Fibroblast of peridontal ligament (primary cell): Measurements from ENCODE around the gene PCNX1.
"Not testable (repeated sequence)": the region's sequence is repeated elsewhere in the genome, so short reads cannot be mapped to it uniquely, and the experiment has no call there.

Source experiments
- DNase-seq: peaks from one replicate; pipeline ENCODE4 v3.0.0-alpha.2; 2010; ENCODE audit errors: extremely low read depth

PCNX1 gene

GRCh38 chr14:70907176-70907995, at the start of gene PCNX1:
Gene PCNX1 (plus strand): TSS chr14:70907459. CDS start chr14:70907851, 392 bp downstream.
- peak; percentile 74 for DNase-seq

GRCh38 chr14:70857496-70857890, 49.8 kb upstream of the PCNX1 start:
- no peak for DNase-seq

GRCh38 chr14:70858641-70859040, 48.6 kb upstream of the PCNX1 start:
- no peak for DNase-seq

GRCh38 chr14:70866992-70867391, 40.3 kb upstream of the PCNX1 start:
- DNase-seq = not testable (repeated sequence)

- no peak for DNase-seq
Observed at GRCh38 chr14:70871001-70871400, 36.3 kb upstream of the PCNX1 start.

- DNase-seq = no peak
Observed at GRCh38 chr14:70871863-70872677, 35.2 kb upstream of the PCNX1 start.

GRCh38 chr14:70872678-70873020, 34.6 kb upstream of the PCNX1 start:
- no peak for DNase-seq

GRCh38 chr14:70873627-70874026, 33.6 kb upstream of the PCNX1 start:
- no peak for DNase-seq

GRCh38 chr14:70875811-70876460, 31.3 kb upstream of the PCNX1 start:
- DNase-seq = not testable (repeated sequence)

GRCh38 chr14:70879448-70879847, 27.8 kb upstream of the PCNX1 start:
- DNase-seq = peak; percentile 79

GRCh38 chr14:70880888-70881287, 26.4 kb upstream of the PCNX1 start:
- not testable (repeated sequence) for DNase-seq

- no peak for DNase-seq
Observed at GRCh38 chr14:70881549-70882177, 25.6 kb upstream of the PCNX1 start.

- DNase-seq = peak; percentile 71
Observed at GRCh38 chr14:70882776-70883492, 24.3 kb upstream of the PCNX1 start.

GRCh38 chr14:70884595-70885342, 22.5 kb upstream of the PCNX1 start:
- DNase-seq = no peak

- DNase-seq = no peak
Observed at GRCh38 chr14:70885343-70886022, 21.8 kb upstream of the PCNX1 start.

- DNase-seq = no peak
Observed at GRCh38 chr14:70886421-70887206, 20.6 kb upstream of the PCNX1 start.

- peak; percentile 92 for DNase-seq
Observed at GRCh38 chr14:70887207-70887681, 20.0 kb upstream of the PCNX1 start.

GRCh38 chr14:70887737-70888499, 19.3 kb upstream of the PCNX1 start:
- no peak for DNase-seq
